Subcutaneous adipose tissue (tissue), 4 donors: ENCODE measurements around the gene YPEL4. TPM values are rescaled to one million over a fixed set of nuclear protein-coding genes. Genes with fewer than 3 reads are reported as not detected.

ENCODE experiments used
- total RNA-seq, 4 donors: library from RNA; depleted of rRNA; stranded (reverse); fragments of >200 nt; gene quantifications; one replicate each; pipeline ENCODE4 v1.1.0, GENCODE V29; 2016
- TF ChIP-seq, protein P1 (sequence below): fragments of 450-650 bp; IDR thresholded peaks from one replicate; pipeline ENCODE4 v1.5.1; 2016; ENCODE audit warnings: low read depth, mild to moderate bottlenecking, control low read depth, antibody characterized with exemption, moderate library complexity

The YPEL4 gene
- total RNA-seq, 4 donors from 2014 or later: 0.33 to 4.1 (median 2.2) TPM

DNA sequence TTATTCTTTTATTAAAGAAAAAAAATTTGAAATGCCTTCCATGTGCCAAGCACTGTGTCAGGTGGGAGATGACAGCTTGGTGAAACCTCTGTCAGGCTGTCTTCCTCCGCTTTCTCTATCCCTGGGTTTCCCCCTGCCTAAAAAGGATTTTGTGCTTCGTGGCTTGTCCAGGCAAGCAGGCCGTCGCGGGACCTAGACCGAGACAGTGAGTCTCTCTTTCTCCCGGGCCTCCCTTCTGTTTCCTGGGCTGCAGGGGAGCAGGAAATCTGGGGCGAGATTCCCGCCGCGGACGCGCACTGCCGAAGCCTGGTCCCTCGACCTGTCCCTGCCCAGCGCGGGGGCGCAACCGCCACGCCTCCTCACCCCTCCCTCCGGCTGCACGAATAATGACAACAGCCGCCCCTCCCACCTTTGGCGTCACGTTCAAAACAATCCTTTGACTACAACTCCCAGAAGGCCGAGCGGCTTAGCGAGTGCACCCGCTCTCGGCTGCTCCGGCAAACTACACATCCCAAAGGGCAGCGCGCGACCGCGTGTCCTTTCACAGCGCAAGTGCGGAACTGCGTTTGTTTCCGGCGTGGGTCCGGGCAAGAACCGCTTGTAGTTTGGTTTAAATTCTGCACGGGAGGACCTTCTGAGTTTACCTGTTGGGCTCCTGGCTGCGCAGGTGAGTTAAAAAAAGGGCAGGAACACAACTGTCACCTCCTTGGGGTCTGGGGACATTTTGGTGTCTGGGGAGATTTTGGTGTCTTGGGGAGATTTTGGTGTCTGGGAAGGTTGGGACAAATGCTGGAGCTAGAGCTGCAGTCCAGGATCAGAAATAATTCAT is 7.7 kb upstream of the YPEL4 start, which contains the start of gene CLP1:
Gene CLP1, plus strand, starts transcription at position 569 of the 829 bp plus-strand sequence. CDS start 1,715 bp downstream, outside the sequence.
- TF ChIP-seq, protein P1, sequence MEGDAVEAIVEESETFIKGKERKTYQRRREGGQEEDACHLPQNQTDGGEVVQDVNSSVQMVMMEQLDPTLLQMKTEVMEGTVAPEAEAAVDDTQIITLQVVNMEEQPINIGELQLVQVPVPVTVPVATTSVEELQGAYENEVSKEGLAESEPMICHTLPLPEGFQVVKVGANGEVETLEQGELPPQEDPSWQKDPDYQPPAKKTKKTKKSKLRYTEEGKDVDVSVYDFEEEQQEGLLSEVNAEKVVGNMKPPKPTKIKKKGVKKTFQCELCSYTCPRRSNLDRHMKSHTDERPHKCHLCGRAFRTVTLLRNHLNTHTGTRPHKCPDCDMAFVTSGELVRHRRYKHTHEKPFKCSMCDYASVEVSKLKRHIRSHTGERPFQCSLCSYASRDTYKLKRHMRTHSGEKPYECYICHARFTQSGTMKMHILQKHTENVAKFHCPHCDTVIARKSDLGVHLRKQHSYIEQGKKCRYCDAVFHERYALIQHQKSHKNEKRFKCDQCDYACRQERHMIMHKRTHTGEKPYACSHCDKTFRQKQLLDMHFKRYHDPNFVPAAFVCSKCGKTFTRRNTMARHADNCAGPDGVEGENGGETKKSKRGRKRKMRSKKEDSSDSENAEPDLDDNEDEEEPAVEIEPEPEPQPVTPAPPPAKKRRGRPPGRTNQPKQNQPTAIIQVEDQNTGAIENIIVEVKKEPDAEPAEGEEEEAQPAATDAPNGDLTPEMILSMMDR: no peak

DNA sequence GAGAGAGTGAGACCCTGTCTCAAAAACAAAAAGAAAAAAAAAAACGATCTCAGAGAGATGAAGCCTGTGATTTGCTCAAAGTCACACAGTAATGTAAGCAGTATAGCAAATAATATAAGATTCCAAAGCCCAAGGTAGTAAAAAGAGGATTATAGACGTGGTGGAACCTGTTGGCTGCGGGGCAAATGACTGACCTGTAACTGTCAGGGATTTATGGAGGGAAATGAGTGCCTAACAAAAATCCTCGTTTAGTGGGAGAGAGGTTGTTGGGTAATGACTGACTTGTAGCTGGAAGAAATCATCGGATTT is 7.1 kb upstream of the YPEL4 start:
- TF ChIP-seq, protein P1: no peak

DNA sequence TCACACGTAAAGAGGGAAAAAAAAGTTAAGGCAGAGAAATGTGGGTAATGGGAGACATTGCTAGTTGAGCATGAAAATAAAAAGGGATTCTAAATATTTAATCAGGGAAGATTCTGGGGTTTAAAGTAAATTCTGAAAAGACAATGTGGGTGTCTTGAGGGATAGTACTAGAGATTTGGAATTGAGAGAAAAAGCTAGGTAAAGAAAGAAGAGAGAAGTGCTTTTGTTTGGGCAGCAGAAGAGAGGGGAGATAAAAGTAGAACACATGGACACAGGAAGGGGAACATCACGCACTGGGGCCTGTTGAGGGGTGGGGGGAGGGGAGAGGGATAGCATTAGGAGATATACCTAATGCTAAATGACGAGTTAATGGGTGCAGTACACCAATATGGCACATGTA is 3.5 kb upstream of the YPEL4 start:
- TF ChIP-seq, protein P1: no peak

DNA sequence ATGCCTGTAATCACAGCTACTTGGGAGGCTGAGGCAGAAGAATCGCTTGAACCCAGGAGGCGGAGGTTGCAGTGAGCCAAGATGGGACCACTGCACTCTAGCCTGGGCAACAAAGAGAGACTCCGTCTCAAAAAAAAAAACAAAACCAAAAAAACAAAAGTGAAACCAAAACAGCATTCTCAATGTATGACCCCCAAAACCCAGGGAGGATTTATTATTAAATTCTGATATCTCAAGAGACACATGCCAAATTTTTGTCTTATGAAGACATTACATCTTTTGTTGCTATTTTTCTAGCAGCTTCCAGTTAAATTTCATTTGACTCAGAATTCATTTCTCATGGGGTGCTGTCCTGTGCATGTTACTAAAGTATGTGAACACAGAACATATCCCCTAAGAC is 3.0 kb upstream of the YPEL4 start:
- TF ChIP-seq, protein P1: no peak

DNA sequence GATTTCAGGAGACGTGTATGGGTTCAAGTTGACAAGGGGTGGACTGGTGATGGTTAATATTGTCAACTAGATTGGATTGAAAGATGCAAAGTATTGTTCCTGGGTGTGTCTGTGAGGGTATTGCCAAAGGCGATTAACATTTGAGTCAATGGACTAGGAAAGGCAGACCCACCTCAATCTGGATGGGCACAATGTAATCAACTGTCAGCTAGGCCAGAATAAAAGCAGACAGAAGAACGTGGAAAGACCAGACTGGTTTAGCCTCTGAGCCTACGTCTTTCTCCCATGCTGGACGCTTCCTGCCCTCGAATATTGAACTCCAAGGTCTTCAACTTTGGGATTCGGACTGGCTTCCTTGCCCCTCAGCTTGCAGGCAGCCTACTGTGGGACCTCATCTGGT is 1.7 kb upstream of the YPEL4 start:
- TF ChIP-seq, protein P1: no peak

DNA sequence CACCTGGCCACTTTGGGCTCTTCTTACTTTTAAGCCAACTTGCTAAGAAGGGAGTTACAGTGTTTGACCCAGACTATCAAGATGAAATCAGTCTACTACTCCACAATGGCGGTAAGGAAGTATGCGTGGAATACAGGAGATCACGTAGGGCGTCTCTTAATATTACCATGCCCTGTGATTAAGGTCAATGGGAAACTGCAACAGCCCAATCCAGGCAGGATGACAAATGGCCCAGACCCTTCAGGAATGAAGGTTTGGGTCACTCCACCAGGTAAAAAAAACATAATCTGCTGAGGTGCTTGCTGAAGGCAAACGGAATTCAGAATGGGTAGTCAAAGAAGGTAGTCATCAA is 1.0 kb upstream of the YPEL4 start:
- TF ChIP-seq, protein P1: no peak

DNA sequence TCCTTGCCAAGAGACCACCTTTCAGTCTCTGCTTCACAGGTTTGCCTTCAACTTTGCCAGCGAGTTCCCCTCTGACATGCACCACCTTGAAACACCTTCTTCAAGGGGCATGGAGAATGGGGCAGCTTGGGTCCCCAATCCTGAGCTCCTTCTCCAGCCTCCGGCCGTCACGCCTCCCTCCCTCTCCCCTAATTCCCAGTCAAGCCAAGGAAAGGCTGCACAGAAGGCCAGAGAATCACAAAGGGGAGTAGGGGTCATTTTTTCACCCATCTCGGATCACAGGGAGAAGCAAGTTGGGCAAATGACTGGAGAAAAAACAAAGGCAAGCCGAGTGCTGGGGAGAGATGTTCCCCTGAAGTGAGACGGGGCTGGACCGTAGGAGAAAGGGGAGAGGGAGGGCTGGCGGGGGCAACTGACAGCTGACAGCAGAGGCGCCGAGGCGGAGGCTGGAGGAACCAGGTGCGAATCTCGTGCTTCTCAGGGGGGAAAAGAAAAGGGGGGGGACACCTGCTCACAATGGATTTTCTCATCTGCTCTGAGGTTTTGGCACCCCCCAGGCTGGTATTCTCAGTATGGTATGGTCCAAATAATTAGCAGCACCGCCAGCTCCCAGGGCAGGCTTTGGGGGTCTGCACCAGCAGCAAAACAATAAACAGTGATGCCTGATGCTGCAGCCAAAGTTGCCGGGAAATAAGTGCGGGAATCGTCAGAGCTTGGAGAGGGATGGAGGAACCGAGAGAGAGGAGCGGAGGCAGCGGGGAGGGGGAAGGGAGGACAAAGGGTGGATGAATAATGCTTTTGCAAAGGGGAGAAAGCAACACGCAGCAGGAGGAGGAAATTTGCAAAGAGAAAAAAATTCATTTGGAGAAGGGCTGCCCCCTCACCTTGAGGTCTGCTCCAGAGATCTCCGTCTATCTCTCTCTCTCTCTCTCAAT is 644 bp downstream of the YPEL4 start:
- TF ChIP-seq, protein P1: no peak
